GM13976 (cell line): ENCODE data around the gene NCLN.

Experiments used
- DNase-seq: peaks from one replicate; pipeline ENCODE4 v3.0.0; 2012; ENCODE audit warnings: low spot score
- CTCF ChIP-seq: IDR thresholded peaks from 2 replicates; pipeline ENCODE4 v1.5.1; 2012; ENCODE audit warnings: borderline replicate concordance, mild to moderate bottlenecking; ENCODE audit not compliant: insufficient read depth; ENCODE audit errors: extremely low read depth, missing control alignments, control extremely low read depth
- in situ Hi-C: fragments of 300-500 bp; cut with MboI; formaldehyde crosslinking; loops from one replicate; pipeline ENCODE4 v1.12.0; 2022; ENCODE audit warnings: low sequenced_read_pairs, mixed read lengths, inconsistent platforms; ENCODE audit not compliant: unreplicated experiment

Gene NCLN

GRCh38 chr19:3176715-3177501 is 8.8 kb upstream of the NCLN start:
- no peak for DNase-seq
- in situ Hi-C loops = no loop called here
- TF ChIP-seq CTCF = no peak

DNA sequence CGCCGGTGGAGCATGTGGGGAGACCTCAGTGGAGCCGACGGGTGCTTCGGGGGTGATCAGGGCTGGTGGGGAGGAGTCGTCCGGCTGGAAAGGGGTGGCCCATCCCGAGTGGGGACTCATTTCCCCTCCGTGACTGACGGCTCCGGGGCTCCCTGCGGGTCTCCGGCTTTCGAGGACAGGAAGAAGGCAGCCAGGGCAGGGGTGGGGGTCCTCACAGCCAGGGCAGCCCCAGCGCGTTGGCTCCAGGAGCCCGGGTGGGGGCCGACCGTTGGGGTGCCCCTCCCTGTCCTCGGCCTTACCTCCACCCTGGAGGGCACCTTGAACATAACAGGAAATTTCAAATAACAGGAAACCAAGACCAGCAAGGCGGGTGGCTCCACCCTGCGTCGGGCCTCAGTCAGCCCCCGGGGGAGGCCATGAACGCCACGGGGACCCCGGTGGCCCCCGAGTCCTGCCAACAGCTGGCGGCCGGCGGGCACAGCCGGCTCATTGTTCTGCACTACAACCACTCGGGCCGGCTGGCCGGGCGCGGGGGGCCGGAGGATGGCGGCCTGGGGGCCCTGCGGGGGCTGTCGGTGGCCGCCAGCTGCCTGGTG is 7.3 kb upstream of the NCLN start, which contains the start of gene S1PR4:
TSS of gene S1PR4 (plus strand) at position 393 of the 596 bp plus-strand sequence. CDS start at position 417, 24 bp downstream.
- TF ChIP-seq CTCF = peak; percentile 14
- DNase-seq = peak; percentile 83
- in situ Hi-C loops = no loop called here

DNA sequence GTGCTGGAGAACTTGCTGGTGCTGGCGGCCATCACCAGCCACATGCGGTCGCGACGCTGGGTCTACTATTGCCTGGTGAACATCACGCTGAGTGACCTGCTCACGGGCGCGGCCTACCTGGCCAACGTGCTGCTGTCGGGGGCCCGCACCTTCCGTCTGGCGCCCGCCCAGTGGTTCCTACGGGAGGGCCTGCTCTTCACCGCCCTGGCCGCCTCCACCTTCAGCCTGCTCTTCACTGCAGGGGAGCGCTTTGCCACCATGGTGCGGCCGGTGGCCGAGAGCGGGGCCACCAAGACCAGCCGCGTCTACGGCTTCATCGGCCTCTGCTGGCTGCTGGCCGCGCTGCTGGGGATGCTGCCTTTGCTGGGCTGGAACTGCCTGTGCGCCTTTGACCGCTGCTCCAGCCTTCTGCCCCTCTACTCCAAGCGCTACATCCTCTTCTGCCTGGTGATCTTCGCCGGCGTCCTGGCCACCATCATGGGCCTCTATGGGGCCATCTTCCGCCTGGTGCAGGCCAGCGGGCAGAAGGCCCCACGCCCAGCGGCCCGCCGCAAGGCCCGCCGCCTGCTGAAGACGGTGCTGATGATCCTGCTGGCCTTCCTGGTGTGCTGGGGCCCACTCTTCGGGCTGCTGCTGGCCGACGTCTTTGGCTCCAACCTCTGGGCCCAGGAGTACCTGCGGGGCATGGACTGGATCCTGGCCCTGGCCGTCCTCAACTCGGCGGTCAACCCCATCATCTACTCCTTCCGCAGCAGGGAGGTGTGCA is 6.6 kb upstream of the NCLN start:
- in situ Hi-C loops = no loop called here
- no peak for TF ChIP-seq CTCF
- DNase-seq = peak; percentile 57

DNA sequence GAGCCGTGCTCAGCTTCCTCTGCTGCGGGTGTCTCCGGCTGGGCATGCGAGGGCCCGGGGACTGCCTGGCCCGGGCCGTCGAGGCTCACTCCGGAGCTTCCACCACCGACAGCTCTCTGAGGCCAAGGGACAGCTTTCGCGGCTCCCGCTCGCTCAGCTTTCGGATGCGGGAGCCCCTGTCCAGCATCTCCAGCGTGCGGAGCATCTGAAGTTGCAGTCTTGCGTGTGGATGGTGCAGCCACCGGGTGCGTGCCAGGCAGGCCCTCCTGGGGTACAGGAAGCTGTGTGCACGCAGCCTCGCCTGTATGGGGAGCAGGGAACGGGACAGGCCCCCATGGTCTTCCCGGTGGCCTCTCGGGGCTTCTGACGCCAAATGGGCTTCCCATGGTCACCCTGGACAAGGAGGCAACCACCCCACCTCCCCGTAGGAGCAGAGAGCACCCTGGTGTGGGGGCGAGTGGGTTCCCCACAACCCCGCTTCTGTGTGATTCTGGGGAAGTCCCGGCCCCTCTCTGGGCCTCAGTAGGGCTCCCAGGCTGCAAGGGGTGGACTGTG is 5.9 kb upstream of the NCLN start:
- in situ Hi-C loops = no loop called here
- DNase-seq = peak; percentile 63
- TF ChIP-seq CTCF = no peak

DNA sequence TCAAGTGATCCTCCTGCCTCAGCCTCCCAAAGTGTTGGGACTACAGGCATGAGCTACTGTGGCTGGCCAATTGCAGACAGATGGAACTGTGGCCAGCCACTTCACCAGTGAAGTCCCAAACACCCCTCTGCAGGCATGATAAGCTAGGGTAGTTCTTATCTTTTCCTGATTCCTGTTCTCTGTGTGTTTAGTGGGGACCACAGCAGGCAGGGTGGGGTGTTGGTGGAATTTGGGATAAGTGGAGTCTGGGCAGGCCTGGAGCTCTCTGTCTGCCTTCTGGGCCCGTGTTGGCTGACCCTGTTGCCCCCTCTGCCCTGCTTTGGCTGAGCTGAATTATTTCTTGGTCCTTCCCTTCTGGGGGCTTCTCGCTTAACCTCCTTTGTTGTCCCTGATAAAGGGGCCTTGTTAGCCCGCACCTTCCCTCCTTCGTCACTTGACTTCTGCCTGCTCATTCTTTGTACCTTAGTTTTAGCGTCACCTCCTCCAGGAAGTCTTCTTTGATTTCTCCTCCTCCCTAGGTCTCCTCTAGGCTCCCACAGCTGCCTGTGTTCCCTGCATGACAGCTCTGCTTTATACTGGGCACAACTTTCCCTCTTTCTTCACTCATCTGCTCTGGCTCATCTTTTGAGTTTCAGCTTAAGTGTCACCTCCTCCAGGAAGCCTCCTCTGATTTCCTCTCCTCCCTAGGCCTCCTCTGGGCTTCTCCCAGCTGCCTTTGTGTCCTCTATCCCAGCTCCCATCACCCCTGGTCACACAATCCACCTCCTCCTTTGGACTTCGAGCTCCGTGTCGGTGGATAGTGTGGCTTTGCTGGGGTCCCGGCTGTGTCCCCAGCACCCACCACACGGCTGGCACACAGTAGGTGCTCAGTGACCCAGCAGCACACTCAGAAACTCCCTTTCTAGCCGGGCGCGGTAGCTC is 1.7 kb upstream of the NCLN start:
- in situ Hi-C loops = no loop called here
- TF ChIP-seq CTCF = no peak

More for the DNA sequence above, 1.7 kb upstream of the NCLN start:
- DNase-seq = no peak
